Ovary (tissue), 9 donors: ENCODE measurements around the gene MDM2. TPM values are rescaled to one million over a fixed set of nuclear protein-coding genes. Genes with fewer than 3 reads are reported as not detected.

Experiments
- DNase-seq, 5 donors: peaks; one replicate each; pipeline ENCODE4 v3.0.0-alpha.2; 2019 to 2020
- H3K27ac ChIP-seq, 2 donors: fragments of 200-600 bp; one replicate each; pipeline versions ENCODE4 v1.5.1 to v1.8.0; 2019 to 2022
- H3K27me3 ChIP-seq: fragments of 200-600 bp; one replicate; pipeline ENCODE4 v1.8.0; 2022
- H3K36me3 ChIP-seq: fragments of 200-600 bp; sonication (generic); one replicate; pipeline ENCODE4 v1.5.1; 2019
- H3K4me1 ChIP-seq: one replicate; pipeline ENCODE4 v1.8.1; 2013; ENCODE audit warnings: mild to moderate bottlenecking, moderate library complexity; ENCODE audit not compliant: insufficient read depth
- H3K4me3 ChIP-seq: fragments of 200-600 bp; sonication (generic); one replicate; pipeline ENCODE4 v1.5.1; 2017
- H3K9me3 ChIP-seq, 2 donors: fragments of 200-600 bp in 1 of 2; sonication (generic) in 1 of 2; one replicate each; pipeline versions ENCODE4 v1.5.1 to v1.8.1; 2013 to 2019; ENCODE audit warnings: mild to moderate bottlenecking in 1 of 2, moderate library complexity in 1 of 2
- CTCF ChIP-seq, 3 donors: fragments of 450-650 bp in 2 of 3; fragments of 200-600 bp in 1 of 3; IDR thresholded peaks; one replicate each; pipeline versions ENCODE4 v1.5.1 to v1.8.0; 2016 to 2022; ENCODE audit warnings: antibody characterized with exemption in 3 of 3, mild to moderate bottlenecking in 1 of 3
- EP300 ChIP-seq: sonication (generic); formaldehyde crosslinking; IDR thresholded peaks from one replicate; pipeline ENCODE4 v1.6.1; 2017; ENCODE audit warnings: antibody characterized with exemption
- POLR2A ChIP-seq: fragments of 450-650 bp; IDR thresholded peaks from one replicate; pipeline ENCODE4 v1.6.1; 2017; ENCODE audit warnings: antibody characterized with exemption, mild to moderate bottlenecking, moderate library complexity
- WGBS, 3 donors: extraction: QIAGEN DNeasy Blood & Tissue Kit in 1 of 3; methylation state at CpG; one replicate each; pipeline versions ENCODE4 v1.1.5 to v1.1.7; 2013 to 2017; 5-methylcytosine and 5-hydroxymethylcytosine counted together
- intact Hi-C, 4 donors: fragments of 100-400 bp; cut with DNase I; formaldehyde crosslinking; loops; one replicate each; pipeline versions ENCODE4 v1.11.0 to v1.15.1; 2022 to 2023
- polyA plus RNA-seq, 2 donors: library from polyadenylated mRNA; stranded (reverse); fragments of 200-250 nt in 1 of 2; fragments of 350-450 nt in 1 of 2; fragmentation: Illumina TruSeq in 1 of 2; extraction: RNeasy Lipid Tissue Mini Kit (QIAGEN cat#74804) in 1 of 2; gene quantifications; one replicate each; pipeline ENCODE4 v1.2.3, GENCODE V29; 2013 to 2014
- total RNA-seq, 7 donors: library from RNA; depleted of rRNA in 2 of 7; stranded (reverse); fragments of >200 nt in 2 of 7; fragmentation: NEBNext Ultra II Directional in 3 of 7; extraction: Animal tissue kit (Norgen Biotek cat#: 25700) in 3 of 7; gene quantifications; one replicate each; pipeline versions ENCODE4 v1.1.0 to v1.2.4, GENCODE V29; 2016 to 2023
- donor health status: DM: no; HTN: no; CAD: no; lungs with moderate emphysema.
- donor health status: DM: no; HTN: no; CAD: no.
- donor health status: Bipolar disorder and iron deficiency.
- donor health status: DM: yes; HTN: yes; CAD: no.
- donor health status: DM: no; HTN: no; CAD: no.
- donor health status: DM: yes; HTN: yes; CAD: no.

The MDM2 gene
- total and polyA plus RNA-seq, 9 donors, result 14.1 to 101 (median 68.4) TPM

GRCh38 chr12:68841717-68842116, 33.7 kb downstream of the MDM2 start:
- Histone ChIP-seq H3K4me3 (no peak overlapping the region), H3K27me3 (no peaks in the 10 kb centered on the region), H3K27ac (no peak overlapping the region), H3K36me3 (no peaks in the 10 kb centered on the region), H3K4me1 (no peaks in the 10 kb centered on the region), H3K9me3 (no peaks in the 10 kb centered on the region)
- 90 to 95% (median 95%) methylated on average over 2 of the region's 2 CpGs for WGBS, 3 donors
- intact Hi-C loops, result no loop called here
- TF ChIP-seq EP300 (no peak), CTCF (IDR thresholded peaks at IDR 0.05) (no peak), POLR2A (no peak)
- no peak for DNase-seq

DNA sequence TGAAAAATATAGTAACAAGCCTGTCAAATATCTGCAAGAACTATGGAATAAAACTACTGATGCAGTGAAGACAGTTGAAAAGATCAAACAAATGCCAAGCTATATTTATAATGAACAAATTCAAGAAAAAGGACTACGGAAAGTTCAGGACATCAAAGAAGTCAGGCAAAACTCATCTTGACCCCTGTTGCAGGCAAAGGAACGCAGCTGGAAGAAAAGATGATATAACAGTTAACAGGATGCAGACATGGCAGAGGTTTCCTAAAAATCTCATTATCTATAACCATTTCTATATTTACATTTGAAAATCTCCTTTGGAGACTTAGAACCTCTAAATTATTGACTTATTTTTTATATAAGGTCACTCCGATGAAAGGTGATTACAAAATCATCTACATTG, 34.1 kb downstream of the MDM2 start:
- H3K9me3 ChIP-seq, result no peaks in the 10 kb centered on the region
- H3K4me1 ChIP-seq, result no peaks in the 10 kb centered on the region
- intact Hi-C loops, result no loop called here
- no peak overlapping the region for H3K27ac ChIP-seq
- TF ChIP-seq CTCF (IDR thresholded peaks at IDR 0.05), result no peak
- TF ChIP-seq EP300, result no peak
- TF ChIP-seq POLR2A, result no peak
- no peak for DNase-seq
- no peaks in the 10 kb centered on the region for H3K36me3 ChIP-seq
- H3K4me3 ChIP-seq, result no peak overlapping the region
- WGBS, 3 donors, result 92 to 96% (median 95%) methylated on average over 3 of the region's 3 CpGs
- H3K27me3 ChIP-seq, result no peaks in the 10 kb centered on the region

DNA sequence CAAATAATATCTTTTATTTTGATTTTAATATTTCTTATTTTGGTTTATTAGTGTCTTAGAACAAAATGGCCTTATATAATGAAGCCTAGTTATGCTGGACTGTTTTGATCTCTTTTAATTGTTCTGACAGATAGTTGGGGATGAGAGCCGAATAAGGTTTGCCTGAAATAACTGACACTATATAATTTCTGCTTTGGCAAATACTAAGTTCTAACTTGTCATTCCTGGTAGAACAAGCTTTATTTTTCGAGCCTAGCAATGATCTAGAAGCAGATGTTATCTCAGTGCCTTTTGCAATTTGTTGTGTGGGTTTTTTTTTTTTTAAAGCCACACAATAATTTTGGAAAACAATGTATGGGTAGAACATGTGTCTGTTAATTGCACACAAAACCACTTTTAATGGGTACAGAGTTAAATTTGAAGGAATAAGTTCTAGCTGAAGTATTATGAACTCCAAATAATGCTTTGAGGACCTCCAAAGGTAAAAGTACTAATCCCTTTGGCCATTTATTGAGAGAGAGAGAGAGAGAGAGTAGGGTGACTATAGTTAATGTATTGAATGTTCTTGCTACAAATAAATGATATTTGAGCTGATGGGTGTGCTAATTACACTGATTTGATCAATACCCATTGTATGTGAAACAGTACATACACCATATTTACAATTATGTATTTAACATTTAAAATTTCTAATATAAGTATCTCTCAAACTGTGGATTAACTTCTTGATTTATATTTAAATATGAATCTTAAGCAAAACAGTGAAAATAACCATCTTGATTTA, 35.0 kb downstream of the MDM2 start:
- Histone ChIP-seq H3K36me3 (no peaks in the 10 kb centered on the region), H3K27ac (no peak overlapping the region), H3K4me1 (no peaks in the 10 kb centered on the region), H3K4me3 (no peak overlapping the region), H3K27me3 (no peaks in the 10 kb centered on the region), H3K9me3 (no peaks in the 10 kb centered on the region)
- TF ChIP-seq POLR2A (no peak), EP300 (no peak), CTCF (IDR thresholded peaks at IDR 0.05) (no peak)
- no peak for DNase-seq
- 69 to 82% (median 81%) methylated on average over 2 of the region's 2 CpGs for WGBS, 3 donors
- intact Hi-C loops, result no loop called here

DNA sequence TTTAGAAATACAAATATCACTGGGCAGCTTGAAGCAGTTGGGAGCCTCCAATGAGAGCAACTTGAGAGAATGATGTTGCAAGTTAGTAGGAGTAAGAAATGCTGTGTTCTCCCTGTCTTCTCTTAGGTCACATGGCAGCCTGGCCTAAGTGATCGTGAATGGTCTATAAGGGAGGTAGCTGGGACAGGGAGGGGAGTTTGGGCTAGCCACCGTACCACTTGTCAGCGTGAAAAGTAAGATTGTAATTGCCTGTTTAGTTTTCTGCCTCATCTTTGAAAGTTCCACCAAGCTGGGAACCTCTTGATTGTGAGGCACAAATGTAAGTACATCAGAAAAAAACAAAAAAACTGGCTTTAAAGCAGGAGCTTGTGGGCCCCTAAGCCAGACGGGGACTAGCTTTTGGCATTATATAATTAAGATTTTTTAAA, 36.4 kb downstream of the MDM2 start:
- no peak for TF ChIP-seq EP300
- no peak for TF ChIP-seq CTCF (IDR thresholded peaks at IDR 0.05)
- no peak for TF ChIP-seq POLR2A
- no peaks in the 10 kb centered on the region for H3K36me3 ChIP-seq
- H3K4me1 ChIP-seq, result no peaks in the 10 kb centered on the region
- no peaks in the 10 kb centered on the region for H3K9me3 ChIP-seq
- no peaks in the 10 kb centered on the region for H3K27me3 ChIP-seq
- no peak overlapping the region for H3K4me3 ChIP-seq
- DNase-seq, result no peak
- intact Hi-C loops, result no loop called here
- 84 to 88% (median 87%) methylated on average over 4 of the region's 4 CpGs for WGBS, 3 donors
- no peak overlapping the region for H3K27ac ChIP-seq
